RWPE2 (cell line): ENCODE measurements around the gene WNT16.

Experiments used
- ATAC-seq: fragments of 200-7000 bp; cut with Tn5 transposase; 3 replicates; pipeline ENCODE4 v1.9.1; 2021; ENCODE audit warnings: low read depth
- DNase-seq: peaks from one replicate; pipeline ENCODE4 v3.0.0-alpha.2; 2020; ENCODE audit warnings: low spot score
- H3K27ac ChIP-seq: fragments of 450-650 bp; 2 replicates; pipeline ENCODE4 v1.5.1; 2017; ENCODE audit warnings: mild to moderate bottlenecking; ENCODE audit not compliant: poor library complexity, severe bottlenecking
- H3K27me3 ChIP-seq: fragments of 250-450 bp; sonication (Bioruptor Pico); 2 replicates; pipeline ENCODE4 v1.5.1; 2021; ENCODE audit warnings: mild to moderate bottlenecking, moderate library complexity; ENCODE audit not compliant: insufficient read depth, poor library complexity, severe bottlenecking
- H3K36me3 ChIP-seq: fragments of 250-450 bp; sonication (Bioruptor Pico); 2 replicates; pipeline ENCODE4 v1.5.1; 2020; ENCODE audit warnings: low read depth, mild to moderate bottlenecking, moderate library complexity
- H3K4me1 ChIP-seq: fragments of 250-450 bp; sonication (Bioruptor Pico); 2 replicates; pipeline ENCODE4 v1.5.1; 2021; ENCODE audit warnings: mild to moderate bottlenecking, moderate library complexity; ENCODE audit not compliant: insufficient read depth, poor library complexity, severe bottlenecking
- H3K4me3 ChIP-seq: fragments of 250-450 bp; sonication (Bioruptor Pico); 2 replicates; pipeline ENCODE4 v1.5.1; 2021; ENCODE audit warnings: mild to moderate bottlenecking, moderate library complexity; ENCODE audit not compliant: severe bottlenecking
- H3K9me3 ChIP-seq: fragments of 250-450 bp; sonication (Bioruptor Pico); 2 replicates; pipeline ENCODE4 v1.5.1; 2021; ENCODE audit warnings: mild to moderate bottlenecking, moderate library complexity; ENCODE audit not compliant: severe bottlenecking
- CTCF ChIP-seq: fragments of 450-650 bp; IDR thresholded peaks from one replicate; pipeline ENCODE4 v1.5.1; 2017; ENCODE audit warnings: mild to moderate bottlenecking, moderate library complexity; ENCODE audit not compliant: poor library complexity, severe bottlenecking

The WNT16 gene, protein sequence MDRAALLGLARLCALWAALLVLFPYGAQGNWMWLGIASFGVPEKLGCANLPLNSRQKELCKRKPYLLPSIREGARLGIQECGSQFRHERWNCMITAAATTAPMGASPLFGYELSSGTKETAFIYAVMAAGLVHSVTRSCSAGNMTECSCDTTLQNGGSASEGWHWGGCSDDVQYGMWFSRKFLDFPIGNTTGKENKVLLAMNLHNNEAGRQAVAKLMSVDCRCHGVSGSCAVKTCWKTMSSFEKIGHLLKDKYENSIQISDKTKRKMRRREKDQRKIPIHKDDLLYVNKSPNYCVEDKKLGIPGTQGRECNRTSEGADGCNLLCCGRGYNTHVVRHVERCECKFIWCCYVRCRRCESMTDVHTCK

GRCh38 chr7:121328508-121329190 lies at the start of gene WNT16:
Gene WNT16, plus strand, starts transcription at chr7:121329000. Its CDS starts 293 bp downstream, at chr7:121329293.
- H3K27me3 ChIP-seq, result peaks cover 57% of the 10 kb centered on the region

DNA sequence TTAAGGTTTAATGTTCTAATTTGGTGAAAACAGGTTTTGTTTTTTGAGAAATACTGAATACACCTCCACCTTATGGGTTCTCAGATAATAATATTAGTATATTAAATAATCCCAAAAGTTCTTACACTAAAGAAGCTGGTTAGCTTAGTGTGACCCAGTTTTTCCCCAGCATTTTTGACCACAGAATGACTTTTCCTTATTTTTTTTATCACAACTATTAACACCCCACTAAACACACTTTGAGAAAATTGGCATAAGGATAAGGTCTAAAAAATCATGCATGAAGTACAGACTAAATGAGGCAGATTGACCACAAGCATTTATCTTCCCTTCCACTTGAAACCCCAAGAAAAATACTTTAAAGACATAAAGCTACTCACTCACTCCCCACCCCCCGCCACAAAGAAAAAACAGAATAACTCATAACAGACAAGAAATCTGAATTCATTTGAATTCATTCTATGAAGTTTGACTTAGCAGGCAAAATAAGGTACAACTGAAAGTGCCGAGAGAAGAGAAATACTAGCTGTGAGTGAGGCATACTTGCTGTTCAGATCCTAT lies 49.7 kb upstream of the WNT16 start:
- H3K27ac ChIP-seq, result no peak overlapping the region
- peaks cover 3% of the 10 kb centered on the region for H3K27me3 ChIP-seq
- no peaks in the 10 kb centered on the region for H3K4me1 ChIP-seq
- TF ChIP-seq CTCF, result no peak
- no peak for DNase-seq
- no peaks in the 10 kb centered on the region for H3K9me3 ChIP-seq
- H3K4me3 ChIP-seq, result no peak overlapping the region
- no peak for ATAC-seq
- no peaks in the 10 kb centered on the region for H3K36me3 ChIP-seq

More at GRCh38 chr7:121328508-121329190, at the start of gene WNT16:
- H3K36me3 ChIP-seq, result no peaks in the 10 kb centered on the region
- no peaks in the 10 kb centered on the region for H3K4me1 ChIP-seq
- no peak for ATAC-seq
- no peaks in the 10 kb centered on the region for H3K9me3 ChIP-seq
- H3K27ac ChIP-seq, result no peak within 1 kb of the TSS
- no peak for TF ChIP-seq CTCF
- peak within 1 kb of the TSS; percentile 15 for H3K4me3 ChIP-seq
- no peak for DNase-seq

- H3K27ac ChIP-seq, result no peak overlapping the region
- no peaks in the 10 kb centered on the region for H3K4me1 ChIP-seq
- ATAC-seq (no peak), DNase-seq (no peak)
- H3K27me3 ChIP-seq, result peaks cover 3% of the 10 kb centered on the region
- no peaks in the 10 kb centered on the region for H3K36me3 ChIP-seq
- TF ChIP-seq CTCF, result no peak
- no peak overlapping the region for H3K4me3 ChIP-seq
- no peaks in the 10 kb centered on the region for H3K9me3 ChIP-seq
Measured at GRCh38 chr7:121279822-121280221, 49.0 kb upstream of the WNT16 start.

- no peak overlapping the region for H3K4me3 ChIP-seq
- ATAC-seq (no peak), DNase-seq (no peak)
- no peak overlapping the region for H3K27ac ChIP-seq
- no peaks in the 10 kb centered on the region for H3K4me1 ChIP-seq
- H3K27me3 ChIP-seq, result peaks cover 3% of the 10 kb centered on the region
- H3K36me3 ChIP-seq, result no peaks in the 10 kb centered on the region
- TF ChIP-seq CTCF, result no peak
- H3K9me3 ChIP-seq, result no peaks in the 10 kb centered on the region
Measured at GRCh38 chr7:121280656-121281055, 48.1 kb upstream of the WNT16 start.

GRCh38 chr7:121282129-121282528 lies 46.7 kb upstream of the WNT16 start:
- no peak for ATAC-seq
- Histone ChIP-seq H3K36me3 (no peaks in the 10 kb centered on the region), H3K27ac (no peak overlapping the region), H3K9me3 (no peaks in the 10 kb centered on the region), H3K27me3 (no peaks in the 10 kb centered on the region), H3K4me1 (no peaks in the 10 kb centered on the region), H3K4me3 (no peak overlapping the region)
- TF ChIP-seq CTCF, result no peak
- no peak for DNase-seq
